ENCODE measurements around the gene NDST4.

Gene NDST4

GRCh38 chr4:114890773-114891172 is 222.6 kb downstream of the NDST4 start:
- Mint-ChIP-seq H3K27ac (no peak overlapping the region), H3K9me3 (no peaks in the 10 kb centered on the region), H3K4me3 (no peak overlapping the region), H3K4me1 (no peaks in the 10 kb centered on the region), H3K36me3 (ENCODE audit: low read depth) (no peaks in the 10 kb centered on the region), H3K27me3 (ENCODE audit: low read depth) (no peaks in the 10 kb centered on the region)
- TF ChIP-seq CTCF (IDR thresholded peaks at IDR 0.05; ENCODE audit: unreplicated experiment in 3 of 3): no peak

DNA sequence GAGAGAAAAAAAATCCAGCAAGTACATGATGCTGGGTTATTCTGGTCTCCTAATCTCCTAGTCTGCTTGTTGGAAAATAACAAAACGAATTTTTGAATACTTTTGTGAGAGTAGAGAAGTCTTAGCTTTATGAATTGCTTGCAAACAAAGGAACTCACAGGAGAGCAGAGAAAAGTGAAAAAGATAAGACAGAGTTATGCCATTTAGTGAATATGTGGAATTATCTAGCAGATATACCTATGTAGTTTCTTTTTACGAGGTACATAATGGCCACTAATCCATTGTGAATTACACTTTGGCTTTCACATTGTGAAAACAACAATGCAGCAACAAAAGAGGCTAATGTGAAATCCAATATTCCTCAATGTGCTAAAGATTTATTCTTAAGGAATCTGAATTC is 226.7 kb downstream of the NDST4 start:
- no peaks in the 10 kb centered on the region for H3K36me3 Mint-ChIP-seq (ENCODE audit: low read depth)
- TF ChIP-seq CTCF (IDR thresholded peaks at IDR 0.05; ENCODE audit: unreplicated experiment in 3 of 3): no peak
- no peaks in the 10 kb centered on the region for H3K9me3 Mint-ChIP-seq
- H3K27me3 Mint-ChIP-seq (ENCODE audit: low read depth): no peaks in the 10 kb centered on the region
- no peak overlapping the region for H3K27ac Mint-ChIP-seq
- peaks cover 4% of the 10 kb centered on the region for H3K4me1 Mint-ChIP-seq
- H3K4me3 Mint-ChIP-seq: no peak overlapping the region

DNA sequence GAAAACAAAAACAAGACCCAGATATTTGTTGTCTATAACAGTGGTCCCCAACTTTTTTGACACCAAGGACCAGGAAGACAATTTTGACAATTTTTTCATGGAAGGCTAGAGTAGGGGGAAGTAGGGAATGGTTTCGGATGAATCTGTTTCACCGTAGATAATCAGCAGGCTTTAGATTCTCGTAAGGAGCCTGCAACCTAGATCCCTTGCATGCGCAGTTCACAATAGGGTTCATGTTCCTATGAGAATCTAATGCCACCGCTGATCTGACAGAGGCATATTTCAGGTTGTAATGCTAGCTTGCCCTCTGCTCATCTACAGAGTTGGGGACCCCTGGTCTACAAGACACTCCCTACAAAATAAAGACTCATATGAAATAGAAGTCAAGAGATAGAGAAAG is 229.8 kb downstream of the NDST4 start:
- H3K4me3 Mint-ChIP-seq: no peak overlapping the region
- H3K9me3 Mint-ChIP-seq: no peaks in the 10 kb centered on the region
- TF ChIP-seq CTCF (IDR thresholded peaks at IDR 0.05; ENCODE audit: unreplicated experiment in 3 of 3): no peak
- peaks cover 28% of the 10 kb centered on the region for H3K4me1 Mint-ChIP-seq
- H3K27me3 Mint-ChIP-seq (ENCODE audit: low read depth): no peaks in the 10 kb centered on the region
- H3K27ac Mint-ChIP-seq: no peak overlapping the region
- H3K36me3 Mint-ChIP-seq (ENCODE audit: low read depth): no peaks in the 10 kb centered on the region

DNA sequence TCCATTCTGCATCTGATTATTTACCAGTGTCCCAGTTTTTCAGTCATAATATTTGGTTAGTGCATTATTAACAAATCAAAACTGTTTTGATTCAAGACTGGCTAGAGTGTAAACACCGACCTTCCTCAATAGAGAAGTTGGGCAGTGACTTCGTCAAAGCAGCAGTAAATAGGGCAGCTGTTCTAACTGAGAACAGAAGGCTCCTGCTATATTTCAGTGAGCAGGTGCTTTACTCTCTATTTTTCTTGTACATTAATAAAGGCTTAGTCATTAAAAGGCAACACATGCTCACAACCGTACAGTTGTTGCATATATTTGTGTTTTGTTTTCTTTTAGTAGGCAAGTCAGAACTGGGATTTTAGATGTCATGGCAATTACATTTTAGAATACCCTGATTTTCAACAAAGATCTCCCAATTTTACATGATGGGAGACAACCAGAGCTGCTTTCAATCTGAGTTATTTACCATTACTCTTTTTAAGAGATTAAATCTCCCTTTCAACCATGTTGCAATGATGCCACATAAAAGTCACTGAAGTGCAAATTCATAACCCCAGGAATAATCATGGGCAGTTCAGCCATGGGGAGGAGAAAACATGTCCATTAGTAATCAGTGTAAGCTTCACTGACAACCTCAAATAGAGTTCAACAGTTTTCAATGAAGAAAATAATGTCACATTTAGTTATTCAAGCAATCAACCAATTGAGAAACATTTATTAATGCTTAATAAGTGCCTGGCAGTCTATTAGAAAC is 233.3 kb downstream of the NDST4 start:
- H3K9me3 Mint-ChIP-seq: no peaks in the 10 kb centered on the region
- no peak for TF ChIP-seq CTCF (IDR thresholded peaks at IDR 0.05; ENCODE audit: unreplicated experiment in 3 of 3)
- H3K4me3 Mint-ChIP-seq: no peak overlapping the region
- no peaks in the 10 kb centered on the region for H3K36me3 Mint-ChIP-seq (ENCODE audit: low read depth)
- H3K27me3 Mint-ChIP-seq (ENCODE audit: low read depth): no peaks in the 10 kb centered on the region
- H3K27ac Mint-ChIP-seq: peak overlapping the region; percentile 51 to 64 (median 54)
- peaks cover 45% of the 10 kb centered on the region for H3K4me1 Mint-ChIP-seq

DNA sequence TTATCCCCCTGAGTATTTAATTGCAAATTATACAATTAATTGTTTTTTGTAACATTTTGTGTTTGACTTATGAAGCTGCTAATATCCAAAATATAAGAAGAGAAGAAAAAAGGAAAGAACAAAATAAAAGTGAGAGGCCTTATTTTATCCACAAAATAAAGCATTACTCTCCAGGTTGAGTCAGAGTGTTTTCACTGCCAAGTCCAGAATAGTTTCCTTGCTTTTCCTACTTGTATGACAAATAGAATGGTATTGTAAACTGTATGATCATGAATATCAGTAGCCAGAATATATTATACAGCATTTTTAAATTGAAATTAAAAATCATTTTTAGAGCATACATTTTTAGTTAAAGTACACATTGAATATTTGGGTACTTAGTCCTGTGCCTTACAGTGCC is 237.8 kb downstream of the NDST4 start:
- H3K4me1 Mint-ChIP-seq: peaks cover 32% of the 10 kb centered on the region
- H3K27ac Mint-ChIP-seq: no peak overlapping the region
- H3K36me3 Mint-ChIP-seq (ENCODE audit: low read depth): no peaks in the 10 kb centered on the region
- H3K9me3 Mint-ChIP-seq: no peaks in the 10 kb centered on the region
- H3K27me3 Mint-ChIP-seq (ENCODE audit: low read depth): no peaks in the 10 kb centered on the region
- no peak overlapping the region for H3K4me3 Mint-ChIP-seq
- TF ChIP-seq CTCF (IDR thresholded peaks at IDR 0.05; ENCODE audit: unreplicated experiment in 3 of 3): no peak

- no peaks in the 10 kb centered on the region for H3K9me3 Mint-ChIP-seq
- no peak overlapping the region for H3K27ac Mint-ChIP-seq
Observed at GRCh38 chr4:114874321-114874720, 239.1 kb downstream of the NDST4 start.

More at GRCh38 chr4:114874321-114874720, 239.1 kb downstream of the NDST4 start:
- no peaks in the 10 kb centered on the region for H3K27me3 Mint-ChIP-seq (ENCODE audit: low read depth)
- H3K36me3 Mint-ChIP-seq (ENCODE audit: low read depth): no peaks in the 10 kb centered on the region
- no peak for TF ChIP-seq CTCF (IDR thresholded peaks at IDR 0.05; ENCODE audit: unreplicated experiment in 3 of 3)
- peaks cover 19% of the 10 kb centered on the region for H3K4me1 Mint-ChIP-seq
- H3K4me3 Mint-ChIP-seq: no peak overlapping the region

Data from nephron (organoid).